HepG2 (cell line): ENCODE measurements around the gene STPG4.

Experiments
- CEBPB ChIP-seq: IDR thresholded peaks from 2 replicates; pipeline ENCODE4 v1.6.1; 2011; ENCODE audit warnings: low read depth, low read length, improper control_type of control experiment, borderline replicate concordance
- CREB1 ChIP-seq, 2 experiments: fragments of 450-650 bp in 1 of 2; IDR thresholded peaks; 2 replicates each; pipeline ENCODE4 v1.6.1; 2016 to 2017; ENCODE audit warnings: control low read depth in 1 of 2, mild to moderate bottlenecking in 1 of 2, missing compliant biosample characterization in 1 of 2, missing genetic modification characterization in 1 of 2
- FOXP1 ChIP-seq, 2 experiments: fragments of 450-650 bp in 1 of 2; IDR thresholded peaks; 2 replicates each; pipeline ENCODE4 v1.6.1; 2017 to 2018; ENCODE audit warnings: antibody characterized with exemption in 1 of 2
- KDM5A ChIP-seq: fragments of 200-600 bp; sonication (generic); IDR thresholded peaks from 2 replicates; pipeline ENCODE4 v1.7.0; 2018; ENCODE audit warnings: antibody characterized with exemption, mild to moderate bottlenecking, low read length, borderline replicate concordance
- MLLT10 ChIP-seq: sonication (generic); formaldehyde crosslinking; IDR thresholded peaks from 2 replicates; pipeline ENCODE4 v1.4.0; 2020; ENCODE audit warnings: missing genetic modification reagents
- TAF1 ChIP-seq: sonication (generic); formaldehyde crosslinking; IDR thresholded peaks from 2 replicates; pipeline ENCODE4 v1.4.0; 2020; ENCODE audit warnings: missing genetic modification reagents
- ZNF430 ChIP-seq: sonication (generic); formaldehyde crosslinking; IDR thresholded peaks from 2 replicates; pipeline ENCODE4 v1.9.0; 2021; ENCODE audit warnings: mild to moderate bottlenecking, missing genetic modification reagents
- TF ChIP-seq, protein P1 (sequence below): sonication (generic); formaldehyde crosslinking; IDR thresholded peaks from 2 replicates; pipeline ENCODE4 v1.8.1; 2023; ENCODE audit warnings: missing genetic modification reagents, mild to moderate bottlenecking, borderline replicate concordance

DNA sequence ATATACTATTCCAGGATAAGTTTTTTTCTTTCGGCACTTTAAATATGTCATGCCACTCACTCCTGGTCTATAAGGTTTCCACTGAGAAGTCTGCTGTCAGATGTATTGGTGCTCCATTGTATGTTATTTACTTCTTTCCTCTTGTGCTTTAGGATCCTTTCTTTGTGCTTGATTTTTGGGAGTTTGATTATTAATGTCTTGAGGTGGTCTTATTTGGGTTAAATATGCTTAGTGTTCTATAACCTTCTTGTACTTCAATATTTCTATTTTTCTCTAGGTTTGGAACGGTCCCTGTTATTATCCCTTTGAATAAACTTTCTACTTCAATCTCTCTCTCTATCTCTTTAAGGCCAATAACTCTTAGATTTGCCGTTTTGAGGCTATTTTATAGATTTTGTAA lies 28.3 kb downstream of the STPG4 start:
- TF ChIP-seq TAF1 (CRISPR knock-in tag): no peak
- TF ChIP-seq ZNF430 (CRISPR knock-in tag): no peak
- TF ChIP-seq, protein P1, sequence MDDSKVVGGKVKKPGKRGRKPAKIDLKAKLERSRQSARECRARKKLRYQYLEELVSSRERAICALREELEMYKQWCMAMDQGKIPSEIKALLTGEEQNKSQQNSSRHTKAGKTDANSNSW (CRISPR knock-in tag): no peak
- no peak for TF ChIP-seq CEBPB
- TF ChIP-seq KDM5A: no peak
- TF ChIP-seq CREB1 (IDR thresholded peaks at IDR 0.05): no peak
- no peak for TF ChIP-seq CREB1 (CRISPR knock-in tag; IDR thresholded peaks at IDR 0.05)
- TF ChIP-seq MLLT10: no peak
- TF ChIP-seq FOXP1 (IDR thresholded peaks at IDR 0.05): no peak
- no peak for TF ChIP-seq FOXP1 (CRISPR knock-in tag; IDR thresholded peaks at IDR 0.05)
